GM18907 (cell line): ENCODE measurements around the gene PARK7.
"Not testable (repeated sequence)": the region's sequence is repeated elsewhere in the genome, so short reads cannot be mapped to it uniquely, and the experiment has no call there.

Experiments used
- ATAC-seq: cut with Tn5 transposase; IDR thresholded peaks from one replicate; pipeline ENCODE4 v1.9.1; 2021; ENCODE audit warnings: mild to moderate bottlenecking, moderate library complexity; ENCODE audit not compliant: unreplicated experiment

The PARK7 gene

GRCh38 chr1:7942214-7942921 lies 19.1 kb upstream of the PARK7 start:
- no peak for ATAC-seq

DNA sequence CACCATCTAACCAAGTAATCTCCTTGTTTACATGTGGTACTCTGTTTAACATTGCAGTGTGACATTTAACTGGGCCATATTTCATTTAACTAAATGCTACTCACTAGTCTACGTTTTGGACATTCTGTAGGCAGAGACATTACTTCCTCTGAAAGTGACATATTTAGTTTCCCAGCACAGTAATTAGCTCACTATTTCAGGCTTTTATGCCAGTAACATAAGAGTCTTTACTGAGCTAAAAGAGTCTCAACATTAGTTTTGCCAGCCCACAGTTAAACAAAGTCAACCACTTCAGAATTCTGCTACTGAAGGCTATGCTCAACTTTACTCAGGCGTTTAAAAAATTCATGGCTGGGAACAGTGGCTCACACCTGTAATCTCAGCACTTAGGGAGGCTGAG lies 18.3 kb upstream of the PARK7 start:
- ATAC-seq, result no peak

GRCh38 chr1:7948960-7949359 lies 12.6 kb upstream of the PARK7 start:
- ATAC-seq, result no peak

GRCh38 chr1:7952791-7953190 lies 8.7 kb upstream of the PARK7 start:
- not testable (repeated sequence) for ATAC-seq

- peak; percentile 90 for ATAC-seq
These were observed 7.5 kb upstream of the PARK7 start for GRCh38 chr1:7953850-7954609.

DNA sequence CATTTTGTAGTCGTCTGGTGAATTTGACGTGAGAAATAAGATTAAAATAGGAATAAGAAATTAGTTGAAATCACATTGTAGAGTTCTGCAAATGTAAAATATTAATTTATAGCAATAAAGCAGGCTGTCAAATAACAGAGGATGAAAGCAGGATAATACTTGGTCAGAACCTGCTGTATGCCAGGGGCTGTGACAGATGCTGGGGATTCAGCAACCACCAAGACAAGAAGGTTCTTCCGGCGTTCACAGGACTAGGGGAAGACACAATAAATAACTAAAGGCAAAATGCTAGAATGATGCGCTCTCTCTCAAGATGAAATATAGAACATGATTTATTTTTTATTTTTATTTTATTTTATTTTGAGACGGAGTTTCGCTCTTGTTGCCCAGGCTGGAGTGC lies 6.8 kb upstream of the PARK7 start:
- ATAC-seq, result no peak

DNA sequence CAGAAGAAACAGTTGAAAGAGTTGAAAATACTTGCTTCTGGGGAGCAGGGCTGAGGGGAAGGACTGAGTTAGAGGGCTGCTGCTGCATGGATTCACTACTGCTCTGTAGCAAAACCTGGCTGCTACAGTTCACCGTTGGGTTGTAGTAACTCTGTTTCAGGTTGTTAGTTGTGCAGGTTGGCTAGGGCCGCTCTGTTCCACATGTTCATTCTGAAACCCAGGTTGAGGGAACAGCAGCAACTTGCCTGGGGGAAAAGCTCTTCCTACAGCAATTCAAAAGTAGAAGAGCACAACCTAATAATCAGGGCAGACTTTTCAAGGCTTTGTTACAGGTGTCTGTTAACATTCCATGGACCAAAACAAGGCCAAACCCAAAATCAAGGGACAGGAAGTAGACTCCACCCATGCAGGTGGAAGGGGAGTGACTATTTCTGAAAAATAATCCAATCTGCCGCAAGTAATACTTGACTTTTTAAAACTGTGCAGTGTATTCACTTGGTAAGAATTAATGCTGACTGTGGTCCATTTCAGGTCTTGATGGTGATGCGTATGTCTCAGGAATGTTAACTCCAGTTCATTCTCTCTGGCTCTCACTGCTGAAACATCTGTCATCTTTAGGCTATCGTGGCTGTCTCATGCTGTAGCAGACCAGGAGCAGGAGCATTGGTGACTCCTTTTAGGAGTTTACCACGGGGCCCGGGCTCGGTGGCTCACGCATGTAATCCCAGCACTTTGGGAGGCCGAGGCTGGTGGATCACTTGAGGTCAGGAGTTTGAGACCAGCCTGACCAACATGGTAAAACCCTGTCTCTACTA lies 5.1 kb upstream of the PARK7 start:
- ATAC-seq, result no peak

GRCh38 chr1:7960165-7960564 lies 1.3 kb upstream of the PARK7 start:
- ATAC-seq, result no peak

DNA sequence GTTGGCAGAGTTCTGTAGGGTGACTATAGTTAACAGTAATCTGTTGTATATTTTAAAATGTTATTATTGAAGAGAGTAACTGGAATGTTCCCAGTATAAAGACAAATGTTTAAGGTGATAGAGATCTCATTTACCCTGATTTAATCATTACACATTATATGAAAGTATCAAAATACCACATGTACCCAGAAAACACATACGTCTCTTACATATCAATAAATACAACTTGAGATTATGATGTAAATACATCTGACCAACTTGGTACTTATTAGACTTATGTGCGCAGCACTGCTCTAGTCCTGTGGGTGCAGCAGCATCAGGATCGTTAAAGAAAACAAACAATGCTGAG lies 670 bp upstream of the PARK7 start:
- no peak for ATAC-seq

DNA sequence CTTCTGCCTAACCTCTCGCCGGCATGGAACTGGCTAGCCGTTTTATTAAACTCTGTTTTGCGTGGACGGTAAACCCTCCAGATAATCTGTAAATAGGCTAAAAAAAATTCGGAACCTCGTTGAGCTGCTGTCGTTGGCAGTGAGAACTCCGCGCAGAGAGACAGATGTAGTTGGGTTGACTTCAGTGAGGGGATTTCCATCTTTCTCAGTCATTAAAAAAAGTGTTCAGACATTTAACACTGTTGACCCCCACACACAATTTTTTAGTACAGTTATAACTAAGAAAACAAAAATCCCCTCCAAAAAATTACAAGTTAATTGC lies 464 bp downstream of the PARK7 start:
- peak; percentile 22 for ATAC-seq

DNA sequence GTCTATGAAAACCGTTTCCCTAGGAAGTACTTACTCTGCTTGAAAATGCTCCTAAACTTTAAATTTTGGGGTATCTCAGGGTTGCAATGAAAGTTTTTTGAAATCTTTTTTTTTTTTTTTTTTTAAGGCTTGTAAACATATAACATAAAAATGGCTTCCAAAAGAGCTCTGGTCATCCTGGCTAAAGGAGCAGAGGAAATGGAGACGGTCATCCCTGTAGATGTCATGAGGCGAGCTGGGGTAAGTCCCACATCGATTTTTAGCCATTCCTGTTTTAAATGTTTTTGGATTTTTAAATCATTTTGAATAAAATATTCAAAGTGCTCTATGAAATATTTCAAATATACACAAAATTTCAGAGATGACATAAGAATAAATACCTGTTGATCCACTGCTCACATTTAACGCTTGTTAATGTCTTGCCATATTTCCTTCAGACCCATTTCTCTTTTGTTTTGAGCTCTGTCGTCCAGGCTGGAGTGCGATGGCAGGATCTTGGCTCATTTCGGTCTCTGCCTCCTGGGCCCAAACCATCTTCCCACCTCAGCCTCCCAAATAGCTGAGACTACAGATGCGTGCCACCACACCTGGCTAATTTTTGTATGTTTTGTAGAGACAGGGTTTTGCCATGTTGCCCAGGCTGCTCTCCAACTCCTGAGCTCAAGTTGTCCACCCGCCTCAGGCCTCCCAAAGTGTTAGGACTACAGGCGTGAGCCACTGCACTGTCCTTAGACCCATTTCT lies 1.3 kb downstream of the PARK7 start:
- no peak for ATAC-seq

- not testable (repeated sequence) for ATAC-seq
These were observed 1.8 kb downstream of the PARK7 start for GRCh38 chr1:7963378-7963730.

GRCh38 chr1:7963841-7964240 lies 2.3 kb downstream of the PARK7 start:
- not testable (repeated sequence) for ATAC-seq

DNA sequence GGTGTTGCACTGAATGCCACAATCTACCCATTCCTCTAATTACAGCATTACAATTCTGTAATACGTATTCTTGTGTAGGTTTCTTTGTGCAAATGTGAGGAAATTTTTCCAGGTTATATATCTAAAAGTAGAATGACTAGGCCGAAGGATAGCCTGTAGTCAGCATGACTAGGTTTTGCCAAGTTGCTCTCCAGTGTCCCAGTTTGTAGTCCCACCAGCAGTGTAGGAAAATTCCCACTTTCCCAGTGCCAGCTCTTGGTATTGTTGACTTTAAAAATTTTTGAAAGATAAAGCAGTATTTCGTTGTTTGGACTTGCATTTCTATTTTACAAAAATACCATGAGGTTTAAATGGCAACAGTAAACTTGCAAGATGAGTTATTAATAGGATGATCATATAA lies 3.0 kb downstream of the PARK7 start:
- ATAC-seq, result no peak

GRCh38 chr1:7967196-7967595 lies 5.7 kb downstream of the PARK7 start:
- ATAC-seq, result no peak

DNA sequence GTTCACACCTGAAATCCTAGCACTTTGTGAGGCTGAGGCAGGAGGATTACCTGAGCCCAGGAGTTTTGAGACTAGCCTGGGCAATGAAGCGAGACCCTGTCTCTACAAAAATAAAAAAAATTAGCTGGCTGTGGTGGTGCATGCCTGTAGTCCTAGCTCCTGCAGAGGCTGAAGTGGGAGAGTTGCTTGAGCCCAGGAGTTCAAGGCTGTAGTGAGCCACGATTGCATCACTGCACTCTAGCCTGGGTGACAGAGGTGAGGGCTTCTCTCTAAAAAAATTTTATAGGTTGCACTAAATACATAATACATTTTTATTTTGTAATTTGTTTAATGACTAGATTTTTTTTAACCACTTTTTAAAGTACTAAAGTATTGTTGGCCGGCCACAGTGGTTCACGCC lies 6.1 kb downstream of the PARK7 start:
- no peak for ATAC-seq

- ATAC-seq, result no peak
These were observed 8.7 kb downstream of the PARK7 start for GRCh38 chr1:7970246-7970645.

- no peak for ATAC-seq
These were observed 9.5 kb downstream of the PARK7 start for GRCh38 chr1:7971024-7971423.

- no peak for ATAC-seq
These were observed 10.8 kb downstream of the PARK7 start for GRCh38 chr1:7972285-7972684.

- no peak for ATAC-seq
These were observed 11.6 kb downstream of the PARK7 start for GRCh38 chr1:7973086-7973485.

GRCh38 chr1:7975212-7975865 lies 13.8 kb downstream of the PARK7 start:
- no peak for ATAC-seq
